Activated T-cell treated with anti-CD3 and anti-CD28 coated beads, Interleukin-2, amount 50 U/mL, for 72 hours (primary cell): Measurements from ENCODE around the gene ZNF524. TPM values are rescaled to one million over a fixed set of nuclear protein-coding genes. Genes with fewer than 3 reads are reported as not detected.

Source experiments
- ATAC-seq, 2 donors: fragments of 150-1000 bp; cut with Tn5 transposase; replicated peaks in 1 of 2; 2 replicates each; pipeline ENCODE4 v1.10.0; 2021; ENCODE audit warnings: moderate library complexity in 2 of 2, mild to moderate bottlenecking in 1 of 2
- DNase-seq, 2 donors: peaks; one replicate each; pipeline ENCODE4 v3.0.0; 2021 to 2022; ENCODE audit warnings: mixed read lengths in 1 of 2
- H3K27ac Mint-ChIP-seq: one replicate; pipeline ENCODE4 v1.8.0; 2022; ENCODE audit warnings: mild to moderate bottlenecking, moderate library complexity, mixed read lengths
- H3K27me3 Mint-ChIP-seq: one replicate; pipeline ENCODE4 v1.8.0; 2022; ENCODE audit warnings: low read depth, mixed read lengths
- H3K36me3 Mint-ChIP-seq, 2 donors: one replicate each; pipeline ENCODE4 v1.8.0; 2022; ENCODE audit warnings: mixed read lengths in 2 of 2, mild to moderate bottlenecking in 1 of 2; ENCODE audit not compliant: insufficient read depth in 2 of 2
- H3K4me1 Mint-ChIP-seq: one replicate; pipeline ENCODE4 v1.8.0; 2022; ENCODE audit warnings: low read depth, mixed read lengths
- H3K4me3 Mint-ChIP-seq, 2 donors: one replicate each; pipeline ENCODE4 v1.8.0; 2022; ENCODE audit warnings: mild to moderate bottlenecking in 2 of 2, mixed read lengths in 2 of 2, moderate library complexity in 2 of 2
- H3K9me3 Mint-ChIP-seq, 2 donors: one replicate each; pipeline ENCODE4 v1.8.0; 2022; ENCODE audit warnings: mixed read lengths in 2 of 2
- total RNA-seq, 2 donors: library from RNA; stranded (reverse); gene quantifications; one replicate each; pipeline ENCODE4 v1.2.3, GENCODE V29; 2022

Gene ZNF524
- total RNA-seq, 2 donors from 2014 or later: 26.2 to 32.3 TPM

GRCh38 chr19:55621673-55622231, 21.7 kb downstream of the ZNF524 start:
- H3K36me3 Mint-ChIP-seq: peaks cover 0 to 16% of the 10 kb centered on the region in 2 donors
- H3K4me1 Mint-ChIP-seq: peaks cover 49% of the 10 kb centered on the region
- no peaks in the 10 kb centered on the region for H3K27me3 Mint-ChIP-seq
- DNase-seq (no peak), ATAC-seq (no peak)
- H3K27ac Mint-ChIP-seq: no peak overlapping the region
- H3K9me3 Mint-ChIP-seq: no peaks in the 10 kb centered on the region
- no peak overlapping the region for H3K4me3 Mint-ChIP-seq

DNA sequence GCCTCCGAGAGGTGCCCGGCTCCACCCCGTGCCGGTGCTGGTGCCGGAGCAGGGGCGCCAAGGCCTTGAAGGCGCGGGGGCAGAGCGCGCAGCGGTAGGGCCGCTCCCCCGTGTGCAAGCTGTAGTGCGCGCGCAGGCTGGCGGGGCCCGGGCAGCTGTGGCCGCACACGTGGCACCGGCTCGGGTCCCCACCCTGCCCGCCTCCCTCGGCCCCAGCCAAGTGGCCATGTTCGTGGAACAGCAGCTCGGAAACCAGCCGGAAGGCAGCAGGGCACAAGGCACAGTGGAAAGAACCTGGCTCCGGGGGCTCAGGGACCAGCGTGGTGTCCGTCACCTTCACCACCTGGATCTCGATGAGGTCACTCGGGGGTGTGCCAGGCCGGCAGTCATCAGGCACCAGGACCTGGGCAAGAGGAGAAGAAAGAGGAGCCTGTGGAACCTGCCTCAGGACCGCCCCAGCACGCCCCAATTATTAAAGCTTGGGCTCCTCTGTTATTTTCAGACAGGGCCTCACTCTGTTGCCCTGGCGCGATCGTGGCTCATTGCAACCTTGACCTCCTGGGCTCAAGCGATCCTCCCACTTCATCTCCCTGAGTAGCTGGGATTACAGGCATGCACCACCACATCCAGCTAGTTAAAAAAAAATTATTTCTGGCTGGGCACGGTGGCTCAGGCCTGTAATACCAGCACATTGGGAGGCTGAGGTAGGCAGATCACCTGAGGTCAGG, 22.3 kb downstream of the ZNF524 start:
- Mint-ChIP-seq H3K4me1 (peaks cover 53% of the 10 kb centered on the region), H3K27me3 (no peaks in the 10 kb centered on the region), H3K9me3 (no peaks in the 10 kb centered on the region), H3K27ac (no peak overlapping the region), H3K36me3 (peaks cover 0 to 16% of the 10 kb centered on the region in 2 donors), H3K4me3 (no peak overlapping the region)
- DNase-seq: no peak
- no peak for ATAC-seq

DNA sequence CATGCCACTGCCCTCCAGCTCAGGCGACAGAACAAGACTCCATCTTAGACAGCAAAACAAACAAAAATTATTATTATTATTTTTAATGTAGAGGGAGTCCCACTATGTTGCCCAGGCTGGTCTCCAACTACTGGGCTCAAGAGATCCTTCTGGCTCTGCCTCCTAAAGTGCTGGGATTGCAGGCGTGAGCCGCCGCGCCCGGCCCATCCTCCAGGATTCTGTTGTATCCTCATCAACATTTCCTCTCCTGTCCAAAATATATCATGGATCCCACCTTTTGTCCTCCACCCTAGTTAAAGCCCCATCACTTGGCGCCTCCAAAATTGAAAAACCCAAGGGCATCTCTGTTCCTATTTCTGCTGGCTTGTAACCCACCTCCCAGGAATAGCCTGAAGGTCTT, 23.0 kb downstream of the ZNF524 start:
- H3K4me1 Mint-ChIP-seq: peaks cover 53% of the 10 kb centered on the region
- ATAC-seq (no peak), DNase-seq (no peak)
- H3K36me3 Mint-ChIP-seq: peaks cover 0 to 15% of the 10 kb centered on the region in 2 donors
- H3K27me3 Mint-ChIP-seq: peaks cover 4% of the 10 kb centered on the region
- no peak overlapping the region for H3K27ac Mint-ChIP-seq
- no peak overlapping the region for H3K4me3 Mint-ChIP-seq
- no peaks in the 10 kb centered on the region for H3K9me3 Mint-ChIP-seq

- ATAC-seq (no peak), DNase-seq (no peak)
- Mint-ChIP-seq H3K9me3 (no peaks in the 10 kb centered on the region), H3K4me3 (peak overlapping the region in 1 of 2 donors; percentile 88), H3K4me1 (peaks cover 53% of the 10 kb centered on the region), H3K36me3 (peaks cover 0 to 11% of the 10 kb centered on the region in 2 donors), H3K27me3 (peaks cover 6% of the 10 kb centered on the region), H3K27ac (peak overlapping the region; percentile 97)
Measured at GRCh38 chr19:55623561-55623960, 23.5 kb downstream of the ZNF524 start.

- peaks cover 52% of the 10 kb centered on the region for H3K4me1 Mint-ChIP-seq
Measured at GRCh38 chr19:55624109-55625003, 24.3 kb downstream of the ZNF524 start, which contains the start of gene ZNF784. ZNF784 (minus strand) TSS chr19:55624566; CDS start chr19:55624561, 5 bp downstream.

GRCh38 chr19:55625004-55625326, 24.9 kb downstream of the ZNF524 start:
- no peak for ATAC-seq
- Mint-ChIP-seq H3K36me3 (peaks cover 0 to 3% of the 10 kb centered on the region in 2 donors), H3K4me1 (peaks cover 46% of the 10 kb centered on the region), H3K27ac (peak overlapping the region; percentile 97), H3K9me3 (no peaks in the 10 kb centered on the region), H3K27me3 (peaks cover 6% of the 10 kb centered on the region), H3K4me3 (peak overlapping the region; percentile 85 to 88)
- no peak for DNase-seq

More at GRCh38 chr19:55624109-55625003, 24.3 kb downstream of the ZNF524 start, which contains the start of gene ZNF784:
- no peaks in the 10 kb centered on the region for H3K9me3 Mint-ChIP-seq
- H3K27me3 Mint-ChIP-seq: peaks cover 6% of the 10 kb centered on the region
- peak within 1 kb of the TSS; percentile 85 to 88 for H3K4me3 Mint-ChIP-seq
- H3K36me3 Mint-ChIP-seq: peaks cover 0 to 8% of the 10 kb centered on the region in 2 donors
- ATAC-seq: peak; percentile 67 to 72
- peak; percentile 92 to 96 for DNase-seq
- H3K27ac Mint-ChIP-seq: peak within 1 kb of the TSS; percentile 97

DNA sequence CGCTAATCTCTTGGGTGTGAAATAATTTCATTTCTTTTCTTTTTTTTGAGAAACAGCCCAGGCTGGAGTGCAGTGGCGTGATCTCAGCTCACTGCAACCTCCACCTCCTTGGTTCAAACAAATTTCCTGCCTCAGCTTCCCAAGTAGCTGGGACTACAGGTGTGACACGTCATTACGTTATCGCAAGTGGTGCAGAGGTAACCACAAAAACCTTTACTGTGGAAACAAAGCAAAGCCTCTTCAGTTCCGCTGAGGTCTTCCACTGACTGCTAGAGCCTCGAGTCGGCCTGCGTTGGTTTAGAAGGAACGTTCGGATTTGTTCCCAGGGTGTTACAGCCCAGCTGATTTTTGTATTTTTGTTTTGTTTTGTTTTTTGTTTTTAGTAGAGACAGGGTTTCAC, 26.3 kb downstream of the ZNF524 start:
- DNase-seq (peak; percentile 67), ATAC-seq (peak; percentile 67 to 70)
- no peaks in the 10 kb centered on the region for H3K9me3 Mint-ChIP-seq
- no peaks in the 10 kb centered on the region for H3K36me3 Mint-ChIP-seq
- H3K4me1 Mint-ChIP-seq: peaks cover 35% of the 10 kb centered on the region
- H3K27me3 Mint-ChIP-seq: peaks cover 6% of the 10 kb centered on the region
- H3K27ac Mint-ChIP-seq: peak overlapping the region; percentile 86
- peak overlapping the region; percentile 69 to 83 for H3K4me3 Mint-ChIP-seq

- H3K36me3 Mint-ChIP-seq: peaks cover 7 to 10% of the 10 kb centered on the region in 2 donors
- peak; percentile 91 to 94 for DNase-seq
- ATAC-seq: peak; percentile 38 to 41
- no peaks in the 10 kb centered on the region for H3K9me3 Mint-ChIP-seq
- H3K4me1 Mint-ChIP-seq: peaks cover 52% of the 10 kb centered on the region
- H3K27me3 Mint-ChIP-seq: peaks cover 6% of the 10 kb centered on the region
- H3K4me3 Mint-ChIP-seq: peak overlapping the region; percentile 15 to 54
- no peak overlapping the region for H3K27ac Mint-ChIP-seq
Measured at GRCh38 chr19:55632463-55632834, 32.4 kb downstream of the ZNF524 start.

- H3K4me1 Mint-ChIP-seq: peaks cover 64% of the 10 kb centered on the region
- peaks cover 10% of the 10 kb centered on the region in 2 donors for H3K36me3 Mint-ChIP-seq
- ATAC-seq: no peak
- DNase-seq: no peak
- H3K27ac Mint-ChIP-seq: no peak overlapping the region
- no peaks in the 10 kb centered on the region for H3K27me3 Mint-ChIP-seq
- peak overlapping the region; percentile 95 to 99 for H3K4me3 Mint-ChIP-seq
- no peaks in the 10 kb centered on the region for H3K9me3 Mint-ChIP-seq
Measured at GRCh38 chr19:55633861-55634260, 33.8 kb downstream of the ZNF524 start.

GRCh38 chr19:55635334-55635717, 35.2 kb downstream of the ZNF524 start:
- no peaks in the 10 kb centered on the region for H3K27me3 Mint-ChIP-seq
- H3K36me3 Mint-ChIP-seq: peaks cover 12 to 13% of the 10 kb centered on the region in 2 donors
- H3K9me3 Mint-ChIP-seq: peaks cover 0 to 2% of the 10 kb centered on the region in 2 donors
- H3K4me3 Mint-ChIP-seq: peak overlapping the region; percentile 95 to 99
- DNase-seq: peak in 1 of 2 donors; percentile 21
- H3K27ac Mint-ChIP-seq: peak overlapping the region; percentile 100
- H3K4me1 Mint-ChIP-seq: peaks cover 78% of the 10 kb centered on the region
- peak; percentile 10 to 41 for ATAC-seq

GRCh38 chr19:55635856-55636440, 35.9 kb downstream of the ZNF524 start:
- H3K27ac Mint-ChIP-seq: peak overlapping the region; percentile 100
- peaks cover 0 to 2% of the 10 kb centered on the region in 2 donors for H3K9me3 Mint-ChIP-seq
- no peak for DNase-seq
- H3K27me3 Mint-ChIP-seq: no peaks in the 10 kb centered on the region
- peaks cover 81% of the 10 kb centered on the region for H3K4me1 Mint-ChIP-seq
- ATAC-seq: no peak
- peak overlapping the region; percentile 95 to 99 for H3K4me3 Mint-ChIP-seq
- peaks cover 12 to 13% of the 10 kb centered on the region in 2 donors for H3K36me3 Mint-ChIP-seq

GRCh38 chr19:55636723-55637122, 36.6 kb downstream of the ZNF524 start:
- H3K9me3 Mint-ChIP-seq: peaks cover 0 to 2% of the 10 kb centered on the region in 2 donors
- peak overlapping the region; percentile 95 to 99 for H3K4me3 Mint-ChIP-seq
- peaks cover 13 to 14% of the 10 kb centered on the region in 2 donors for H3K36me3 Mint-ChIP-seq
- no peak for ATAC-seq
- no peaks in the 10 kb centered on the region for H3K27me3 Mint-ChIP-seq
- peak overlapping the region; percentile 100 for H3K27ac Mint-ChIP-seq
- peaks cover 76% of the 10 kb centered on the region for H3K4me1 Mint-ChIP-seq
- DNase-seq: no peak
